Vagina (tissue), 2 donors: Measurements from ENCODE around the gene CUX1.

ENCODE experiments used
- POLR2AphosphoS5 ChIP-seq, 2 donors: sonication (generic); formaldehyde crosslinking; IDR thresholded peaks; one replicate each; pipeline ENCODE4 v1.9.0; 2017; ENCODE audit warnings: antibody characterized with exemption in 2 of 2, mild to moderate bottlenecking in 2 of 2, low read depth in 1 of 2; ENCODE audit not compliant: insufficient read depth in 1 of 2
- TF ChIP-seq, protein P1 (sequence below), 3 experiments: fragments of 450-650 bp in 2 of 3; fragments of 200-600 bp in 1 of 3; sonication (generic) in 1 of 3; IDR thresholded peaks; one replicate each; pipeline ENCODE4 v1.5.1; 2017 to 2019; ENCODE audit warnings: antibody characterized with exemption in 3 of 3, mild to moderate bottlenecking in 2 of 3, moderate library complexity in 2 of 3

- TF ChIP-seq, protein P1, sequence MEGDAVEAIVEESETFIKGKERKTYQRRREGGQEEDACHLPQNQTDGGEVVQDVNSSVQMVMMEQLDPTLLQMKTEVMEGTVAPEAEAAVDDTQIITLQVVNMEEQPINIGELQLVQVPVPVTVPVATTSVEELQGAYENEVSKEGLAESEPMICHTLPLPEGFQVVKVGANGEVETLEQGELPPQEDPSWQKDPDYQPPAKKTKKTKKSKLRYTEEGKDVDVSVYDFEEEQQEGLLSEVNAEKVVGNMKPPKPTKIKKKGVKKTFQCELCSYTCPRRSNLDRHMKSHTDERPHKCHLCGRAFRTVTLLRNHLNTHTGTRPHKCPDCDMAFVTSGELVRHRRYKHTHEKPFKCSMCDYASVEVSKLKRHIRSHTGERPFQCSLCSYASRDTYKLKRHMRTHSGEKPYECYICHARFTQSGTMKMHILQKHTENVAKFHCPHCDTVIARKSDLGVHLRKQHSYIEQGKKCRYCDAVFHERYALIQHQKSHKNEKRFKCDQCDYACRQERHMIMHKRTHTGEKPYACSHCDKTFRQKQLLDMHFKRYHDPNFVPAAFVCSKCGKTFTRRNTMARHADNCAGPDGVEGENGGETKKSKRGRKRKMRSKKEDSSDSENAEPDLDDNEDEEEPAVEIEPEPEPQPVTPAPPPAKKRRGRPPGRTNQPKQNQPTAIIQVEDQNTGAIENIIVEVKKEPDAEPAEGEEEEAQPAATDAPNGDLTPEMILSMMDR (IDR thresholded peaks at IDR 0.05), result no peak
- TF ChIP-seq POLR2AphosphoS5 (IDR thresholded peaks at IDR 0.05; ENCODE audit: insufficient read depth in 1 of 2, low read depth in 1 of 2), result no peak
Measured at GRCh38 chr7:101954499-101954898, 137.1 kb downstream of the CUX1 start.
